Neural progenitor cell (in vitro differentiated cells): ENCODE measurements around the gene KIAA1958.

Experiments
- EZH2 ChIP-seq: fragments of 200-600 bp; sonication (generic); IDR thresholded peaks from 2 replicates; pipeline ENCODE4 v1.6.1; 2017; ENCODE audit warnings: antibody characterized with exemption, mild to moderate bottlenecking, moderate library complexity
- EZH2phosphoT487 ChIP-seq: fragments of 200-600 bp; sonication (generic); IDR thresholded peaks from 2 replicates; pipeline ENCODE4 v1.6.1; 2017; ENCODE audit warnings: antibody characterized with exemption
- TF ChIP-seq, protein P1 (sequence below): fragments of 200-600 bp; sonication (generic); IDR thresholded peaks from 2 replicates; pipeline ENCODE4 v1.5.1; 2017; ENCODE audit warnings: antibody characterized with exemption, mild to moderate bottlenecking

DNA sequence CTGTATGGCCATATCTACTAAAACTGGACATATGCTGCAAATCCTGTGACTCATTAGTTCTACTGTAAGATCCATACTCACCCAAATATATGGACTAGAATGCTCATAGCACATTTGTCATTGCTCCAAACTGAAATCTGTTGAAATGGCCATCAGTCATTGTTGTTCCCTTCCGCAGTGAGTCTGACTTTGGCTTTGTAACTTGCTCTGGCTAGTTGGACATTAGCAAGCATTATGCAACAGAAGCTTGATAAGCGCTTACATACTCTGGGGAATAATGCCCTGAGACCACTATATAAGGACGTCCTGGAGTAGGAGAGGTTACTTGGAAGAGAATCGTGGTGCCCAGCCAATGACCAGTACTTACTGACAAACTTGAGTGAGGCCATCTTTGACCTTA is 9.0 kb downstream of the KIAA1958 start:
- TF ChIP-seq, protein P1, sequence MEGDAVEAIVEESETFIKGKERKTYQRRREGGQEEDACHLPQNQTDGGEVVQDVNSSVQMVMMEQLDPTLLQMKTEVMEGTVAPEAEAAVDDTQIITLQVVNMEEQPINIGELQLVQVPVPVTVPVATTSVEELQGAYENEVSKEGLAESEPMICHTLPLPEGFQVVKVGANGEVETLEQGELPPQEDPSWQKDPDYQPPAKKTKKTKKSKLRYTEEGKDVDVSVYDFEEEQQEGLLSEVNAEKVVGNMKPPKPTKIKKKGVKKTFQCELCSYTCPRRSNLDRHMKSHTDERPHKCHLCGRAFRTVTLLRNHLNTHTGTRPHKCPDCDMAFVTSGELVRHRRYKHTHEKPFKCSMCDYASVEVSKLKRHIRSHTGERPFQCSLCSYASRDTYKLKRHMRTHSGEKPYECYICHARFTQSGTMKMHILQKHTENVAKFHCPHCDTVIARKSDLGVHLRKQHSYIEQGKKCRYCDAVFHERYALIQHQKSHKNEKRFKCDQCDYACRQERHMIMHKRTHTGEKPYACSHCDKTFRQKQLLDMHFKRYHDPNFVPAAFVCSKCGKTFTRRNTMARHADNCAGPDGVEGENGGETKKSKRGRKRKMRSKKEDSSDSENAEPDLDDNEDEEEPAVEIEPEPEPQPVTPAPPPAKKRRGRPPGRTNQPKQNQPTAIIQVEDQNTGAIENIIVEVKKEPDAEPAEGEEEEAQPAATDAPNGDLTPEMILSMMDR, result no peak
- no peak for TF ChIP-seq EZH2
- TF ChIP-seq EZH2phosphoT487, result no peak
